Transverse colon (tissue), 4 donors: ENCODE results near the gene SMR3B.

Experiments
- EP300 ChIP-seq: sonication (generic); formaldehyde crosslinking; IDR thresholded peaks from one replicate; pipeline ENCODE4 v1.6.1; 2017; ENCODE audit warnings: antibody characterized with exemption, low read depth
- POLR2A ChIP-seq: fragments of 450-650 bp; IDR thresholded peaks from one replicate; pipeline ENCODE4 v1.6.1; 2016; ENCODE audit warnings: antibody characterized with exemption, mild to moderate bottlenecking, moderate library complexity
- POLR2AphosphoS5 ChIP-seq, 3 donors: sonication (generic); formaldehyde crosslinking; IDR thresholded peaks; one replicate each; pipeline ENCODE4 v1.6.1; 2016; ENCODE audit warnings: antibody characterized with exemption in 3 of 3
- TF ChIP-seq, protein P1 (sequence below), 5 experiments: fragments of 200-600 bp in 3 of 5; fragments of 450-650 bp in 2 of 5; sonication (generic) in 3 of 5; IDR thresholded peaks; 1 replicate in 2 of 5; 2 replicates in 3 of 5; pipeline ENCODE4 v1.5.1; 2016 to 2017; ENCODE audit warnings: antibody characterized with exemption in 5 of 5, inconsistent platforms in 3 of 5, mild to moderate bottlenecking in 2 of 5, moderate library complexity in 1 of 5

DNA sequence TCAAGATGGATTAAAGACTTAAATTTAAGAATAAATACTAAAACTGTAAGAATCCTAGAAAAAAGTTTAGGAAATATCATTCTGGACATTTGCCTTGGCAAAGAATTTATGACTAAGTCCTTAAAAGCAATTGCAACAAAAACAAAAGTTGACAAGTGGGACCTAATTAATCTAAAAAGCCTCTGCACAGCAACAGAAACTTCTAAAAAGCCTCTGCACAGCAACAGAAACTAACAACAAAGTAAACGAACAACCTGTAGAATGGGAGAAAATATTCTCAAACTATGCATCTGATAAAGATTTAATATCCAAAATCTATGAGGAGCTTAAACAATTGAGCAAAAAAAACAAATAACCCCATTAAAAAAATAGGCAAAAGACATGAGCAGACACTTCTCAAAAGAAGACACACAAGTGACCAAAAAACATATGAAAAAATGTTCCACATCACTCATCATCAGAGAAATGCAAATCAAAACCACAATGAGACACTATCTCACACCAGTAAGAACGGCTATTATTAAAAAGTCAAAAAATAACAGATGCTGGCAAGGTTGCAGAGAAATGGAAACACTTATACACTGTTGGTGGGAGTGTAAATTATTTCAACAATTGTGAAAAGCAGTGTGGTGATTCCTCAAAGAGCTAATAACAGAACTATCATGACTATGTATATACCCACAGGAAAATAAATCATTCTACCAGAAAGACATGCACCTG, 9.3 kb downstream of the SMR3B start:
- TF ChIP-seq POLR2AphosphoS5 (IDR thresholded peaks at IDR 0.05) (no peak), POLR2A (no peak), EP300 (no peak)
- TF ChIP-seq, protein P1, sequence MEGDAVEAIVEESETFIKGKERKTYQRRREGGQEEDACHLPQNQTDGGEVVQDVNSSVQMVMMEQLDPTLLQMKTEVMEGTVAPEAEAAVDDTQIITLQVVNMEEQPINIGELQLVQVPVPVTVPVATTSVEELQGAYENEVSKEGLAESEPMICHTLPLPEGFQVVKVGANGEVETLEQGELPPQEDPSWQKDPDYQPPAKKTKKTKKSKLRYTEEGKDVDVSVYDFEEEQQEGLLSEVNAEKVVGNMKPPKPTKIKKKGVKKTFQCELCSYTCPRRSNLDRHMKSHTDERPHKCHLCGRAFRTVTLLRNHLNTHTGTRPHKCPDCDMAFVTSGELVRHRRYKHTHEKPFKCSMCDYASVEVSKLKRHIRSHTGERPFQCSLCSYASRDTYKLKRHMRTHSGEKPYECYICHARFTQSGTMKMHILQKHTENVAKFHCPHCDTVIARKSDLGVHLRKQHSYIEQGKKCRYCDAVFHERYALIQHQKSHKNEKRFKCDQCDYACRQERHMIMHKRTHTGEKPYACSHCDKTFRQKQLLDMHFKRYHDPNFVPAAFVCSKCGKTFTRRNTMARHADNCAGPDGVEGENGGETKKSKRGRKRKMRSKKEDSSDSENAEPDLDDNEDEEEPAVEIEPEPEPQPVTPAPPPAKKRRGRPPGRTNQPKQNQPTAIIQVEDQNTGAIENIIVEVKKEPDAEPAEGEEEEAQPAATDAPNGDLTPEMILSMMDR (IDR thresholded peaks at IDR 0.05) = no peak
